HuH-7 (cell line): ENCODE results near the gene ZAP70.
"Not testable (repeated sequence)": the region's sequence is repeated elsewhere in the genome, so short reads cannot be mapped to it uniquely, and the experiment has no call there.

Source experiments
- DNase-seq: peaks from one replicate; pipeline ENCODE4 v3.0.0; 2011; ENCODE audit warnings: low spot score

ZAP70 gene

DNA sequence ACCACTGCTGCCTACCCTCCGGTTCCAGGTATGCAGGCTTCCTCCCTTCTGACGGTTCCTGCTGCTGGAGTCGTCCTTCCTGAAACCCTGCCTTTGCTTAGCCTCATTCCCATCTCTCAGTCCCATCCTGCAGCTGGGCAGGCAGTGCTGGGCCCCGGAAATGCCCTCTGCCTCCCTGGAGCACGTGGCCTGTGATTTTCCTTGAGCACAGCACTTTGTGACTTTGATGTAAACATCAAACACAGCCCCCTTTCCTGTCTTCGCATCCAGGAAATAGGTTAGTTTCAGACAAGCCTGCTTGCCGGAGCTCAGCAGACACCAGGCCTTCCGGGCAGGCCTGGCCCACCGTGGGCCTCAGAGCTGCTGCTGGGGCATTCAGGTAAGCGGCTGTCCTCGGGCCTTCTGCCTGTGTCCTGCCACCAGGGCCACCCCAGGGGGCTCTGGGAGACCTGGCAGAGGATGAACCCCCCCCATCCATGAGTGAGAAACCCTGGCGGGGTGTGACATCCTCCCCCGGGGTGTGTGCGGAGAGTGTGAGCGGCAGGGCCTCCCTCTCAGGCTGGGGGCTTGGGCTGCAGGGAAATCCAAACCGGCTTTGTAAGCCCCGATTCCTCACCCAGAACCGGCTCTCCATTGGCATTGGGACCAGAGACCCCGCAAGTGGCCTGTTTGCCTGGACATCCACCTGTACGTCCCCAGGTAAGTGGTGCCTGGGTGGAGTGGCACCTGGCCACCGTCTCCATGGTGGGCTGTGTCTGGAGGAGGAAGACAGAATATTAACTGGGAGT lies at the start of gene ZAP70:
Gene ZAP70, plus strand, starts transcription at position 281 of the 788 bp plus-strand sequence. CDS start 10,461 bp downstream, outside the sequence.
- DNase-seq, result no peak

DNA sequence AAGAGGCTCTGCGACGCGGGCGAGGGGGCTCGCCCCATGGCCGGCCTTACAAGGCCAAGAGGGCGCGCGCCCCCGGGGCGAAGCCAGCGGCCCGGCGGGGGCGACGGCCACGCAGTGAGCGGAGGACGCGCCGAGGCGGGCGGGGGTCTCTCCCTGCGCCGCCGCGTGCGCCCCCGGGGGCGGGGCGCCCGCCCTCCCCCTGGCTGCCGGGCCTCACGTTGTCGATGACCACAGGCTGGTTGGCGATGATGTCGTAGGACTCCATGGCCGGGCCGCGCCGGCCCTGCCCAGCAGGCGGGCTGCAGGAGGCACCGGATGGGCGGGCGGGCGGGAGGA lies 49.8 kb upstream of the ZAP70 start:
- no peak for DNase-seq

DNA sequence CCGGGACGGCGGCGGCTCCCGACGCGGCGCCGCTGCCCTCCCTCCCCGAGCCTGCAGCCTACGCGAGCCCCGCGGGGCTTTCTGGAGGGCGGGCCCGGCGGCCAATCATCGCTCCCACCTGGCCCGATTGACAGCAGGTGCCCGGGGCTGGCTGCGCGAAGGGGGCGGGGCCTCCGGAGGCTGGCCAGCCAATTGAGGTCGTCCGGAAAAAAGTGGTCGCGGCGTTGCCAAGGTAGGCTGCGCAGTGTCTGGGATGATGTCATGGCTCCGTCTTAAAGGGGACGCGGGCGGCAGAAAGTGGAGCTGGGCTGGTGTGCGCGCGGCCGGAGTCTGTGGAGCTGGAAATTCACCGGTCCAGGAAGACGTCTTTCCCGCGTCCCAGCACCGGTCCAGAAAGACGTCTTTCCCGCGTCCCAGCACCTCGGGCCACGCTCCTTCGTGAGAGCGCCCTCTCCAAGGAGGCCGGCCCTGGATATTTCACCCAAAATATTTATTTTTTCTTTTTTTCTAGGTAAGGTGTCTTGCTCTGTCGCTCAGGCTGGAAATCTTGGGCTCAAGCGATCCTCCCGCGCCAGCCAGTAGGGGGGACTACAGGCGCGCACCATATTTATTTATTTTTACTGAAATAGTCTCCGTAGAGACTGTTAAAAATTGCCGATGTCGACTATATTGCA lies 49.3 kb upstream of the ZAP70 start, which contains the start of gene ACTR1B:
Gene ACTR1B, minus strand, starts transcription at position 83 of the 674 bp plus-strand sequence. CDS start 154 bp downstream, outside the sequence.
- peak; percentile 99 for DNase-seq

DNA sequence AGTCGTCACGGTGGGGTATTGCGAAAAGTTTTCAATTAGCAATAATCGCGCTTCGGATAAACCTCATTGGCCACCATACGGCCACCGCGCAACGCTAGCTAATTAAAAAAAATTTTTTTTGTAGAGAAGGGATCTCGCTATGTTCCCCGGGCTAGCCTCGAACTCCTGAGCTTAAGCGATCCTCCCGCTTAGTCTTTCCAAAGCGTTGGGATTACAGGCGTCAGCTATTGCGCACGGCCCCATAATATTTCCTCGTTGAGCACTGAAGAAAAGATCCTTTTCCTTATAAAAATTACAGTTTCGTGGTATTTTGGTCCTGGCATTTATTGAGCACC lies 48.8 kb upstream of the ZAP70 start:
- no peak for DNase-seq

DNA sequence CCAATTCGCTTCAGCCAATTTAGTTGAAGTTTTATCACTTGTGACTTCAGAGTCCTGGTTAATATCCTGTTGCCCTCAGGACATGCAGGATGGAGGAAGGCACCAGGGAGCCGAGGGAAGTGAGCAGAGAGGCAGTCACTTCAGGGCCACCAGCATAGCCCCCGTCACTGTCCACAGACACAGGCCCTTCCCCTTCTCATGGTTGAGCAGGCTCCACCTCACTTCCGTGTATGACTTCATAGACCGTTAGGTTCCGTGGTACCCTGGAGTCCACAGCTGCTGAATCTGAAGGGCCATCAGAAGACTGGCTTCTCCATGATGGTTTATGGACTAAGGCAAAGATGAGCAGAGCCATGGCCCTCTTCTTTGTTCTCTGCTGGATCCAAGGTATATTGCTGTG lies 43.9 kb upstream of the ZAP70 start, which contains the start of gene C2orf92:
Gene C2orf92, plus strand, starts transcription at position 266 of the 400 bp plus-strand sequence. Its CDS starts 76 bp downstream, at position 342.
- no peak for DNase-seq

DNA sequence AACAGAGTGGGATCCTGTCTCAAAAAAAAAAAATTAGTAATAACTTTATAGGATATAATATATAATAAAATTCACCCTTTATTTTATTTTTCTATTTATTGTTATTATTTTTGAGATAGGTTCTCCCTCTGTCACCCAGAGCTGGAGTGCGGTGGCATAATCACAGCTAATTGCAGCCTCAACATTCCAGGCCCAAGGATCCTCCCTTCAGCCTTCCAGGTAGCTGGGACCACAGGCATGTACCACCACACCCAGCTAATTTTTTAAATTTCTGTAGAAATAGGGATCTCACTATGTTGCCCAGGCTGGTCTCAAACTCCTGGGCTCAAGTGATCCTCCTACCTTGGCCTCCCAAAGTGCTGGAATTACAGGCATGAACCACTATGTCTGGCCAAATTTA lies 42.9 kb upstream of the ZAP70 start:
- no peak for DNase-seq

DNA sequence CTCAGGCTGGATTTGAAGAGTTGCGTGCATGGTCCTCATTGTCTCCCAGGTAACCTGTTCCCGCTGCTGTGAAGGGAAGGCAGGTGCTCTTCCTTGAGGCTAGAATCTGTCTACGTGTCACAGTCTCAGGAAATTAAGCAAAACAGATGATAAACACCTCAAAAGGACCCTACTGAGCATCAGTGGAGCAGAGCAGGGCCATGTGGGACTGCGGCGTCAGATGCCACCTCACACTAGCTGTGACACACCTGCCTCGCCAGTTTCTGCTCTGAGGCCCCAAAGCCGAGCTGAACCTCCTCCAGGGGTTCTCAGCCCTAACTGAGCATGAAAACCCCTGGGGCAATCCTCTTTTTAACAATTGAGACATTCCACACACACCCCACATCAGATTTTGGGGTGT lies 41.9 kb upstream of the ZAP70 start:
- no peak for DNase-seq

DNA sequence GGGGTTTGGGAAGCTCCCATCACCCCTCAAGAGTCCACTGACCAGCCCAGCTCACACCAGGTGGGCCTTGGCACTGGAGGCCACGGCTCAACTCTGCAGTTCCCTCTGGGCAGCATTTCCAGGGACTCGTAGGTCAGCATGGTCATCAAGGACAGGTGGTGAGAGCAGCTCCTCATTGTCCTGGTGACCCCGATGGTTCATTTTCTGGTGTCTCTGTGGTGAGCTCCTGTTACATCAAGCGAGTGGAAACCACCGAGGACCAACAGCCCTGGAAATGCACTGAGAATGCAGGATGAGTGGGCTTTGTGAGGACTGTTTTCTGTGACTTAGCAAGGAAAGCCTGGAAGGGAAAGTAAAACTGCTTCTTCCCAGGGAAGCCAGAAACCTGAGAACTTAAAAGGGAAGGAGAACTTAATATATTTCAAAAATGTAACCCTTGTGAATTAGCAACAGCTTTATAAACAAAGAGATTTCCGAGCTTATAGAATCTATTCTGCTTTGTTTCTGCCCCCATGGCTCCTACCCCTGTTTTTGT lies 40.7 kb upstream of the ZAP70 start:
- not testable (repeated sequence) for DNase-seq

DNA sequence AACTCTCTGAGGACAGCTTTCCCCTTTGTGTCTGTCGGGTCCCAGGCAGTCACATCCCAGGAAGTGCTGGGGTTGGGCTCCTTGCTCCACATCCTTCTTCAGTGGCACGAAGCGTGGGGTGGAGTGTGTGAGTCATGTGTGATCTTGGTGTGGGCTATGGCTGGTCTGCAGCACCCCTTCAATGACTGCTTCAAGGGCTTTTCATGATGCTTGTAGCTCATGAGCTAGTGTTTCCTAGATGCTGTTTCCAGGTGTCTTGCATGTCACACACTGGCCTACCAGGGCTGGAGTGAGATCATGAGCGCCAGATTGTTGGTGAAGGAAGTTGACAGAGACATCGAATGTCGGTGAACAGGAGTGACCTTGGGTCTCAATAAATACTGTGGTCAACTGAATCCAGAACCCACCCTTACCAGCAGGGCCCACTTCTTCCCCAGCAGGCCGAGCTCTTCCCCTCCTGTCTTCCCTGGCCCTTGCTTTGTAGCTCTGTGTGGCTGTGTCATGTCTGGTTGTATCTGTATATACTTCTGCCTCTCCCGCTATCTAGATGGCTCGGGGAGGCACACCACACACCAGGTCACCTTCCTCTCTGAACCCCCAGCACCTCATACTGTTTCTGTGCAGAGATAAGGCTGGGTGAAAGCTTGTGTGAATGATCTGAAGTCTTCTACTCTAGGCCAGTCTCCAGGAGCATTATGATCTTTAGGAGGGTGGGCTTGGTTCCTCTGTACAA lies 40.0 kb upstream of the ZAP70 start:
- no peak for DNase-seq

DNA sequence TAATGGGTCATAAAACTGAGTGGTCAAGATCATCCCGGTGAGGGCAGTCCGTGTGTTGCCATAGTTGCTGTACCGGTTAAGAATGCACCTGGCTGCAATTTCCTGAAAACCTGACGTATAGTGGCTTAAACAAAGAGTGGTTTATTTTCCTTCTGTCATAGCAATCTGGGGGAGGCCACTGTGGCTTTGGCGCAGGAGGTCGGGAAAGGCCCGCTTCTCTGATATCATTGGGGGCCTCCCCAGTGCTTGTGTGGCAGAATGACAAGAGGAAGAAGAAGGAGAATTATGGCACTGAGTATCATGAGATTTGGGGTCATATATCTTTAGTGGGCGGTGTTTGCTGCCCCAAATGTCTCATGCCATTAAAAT lies 39.5 kb upstream of the ZAP70 start:
- DNase-seq, result no peak

DNA sequence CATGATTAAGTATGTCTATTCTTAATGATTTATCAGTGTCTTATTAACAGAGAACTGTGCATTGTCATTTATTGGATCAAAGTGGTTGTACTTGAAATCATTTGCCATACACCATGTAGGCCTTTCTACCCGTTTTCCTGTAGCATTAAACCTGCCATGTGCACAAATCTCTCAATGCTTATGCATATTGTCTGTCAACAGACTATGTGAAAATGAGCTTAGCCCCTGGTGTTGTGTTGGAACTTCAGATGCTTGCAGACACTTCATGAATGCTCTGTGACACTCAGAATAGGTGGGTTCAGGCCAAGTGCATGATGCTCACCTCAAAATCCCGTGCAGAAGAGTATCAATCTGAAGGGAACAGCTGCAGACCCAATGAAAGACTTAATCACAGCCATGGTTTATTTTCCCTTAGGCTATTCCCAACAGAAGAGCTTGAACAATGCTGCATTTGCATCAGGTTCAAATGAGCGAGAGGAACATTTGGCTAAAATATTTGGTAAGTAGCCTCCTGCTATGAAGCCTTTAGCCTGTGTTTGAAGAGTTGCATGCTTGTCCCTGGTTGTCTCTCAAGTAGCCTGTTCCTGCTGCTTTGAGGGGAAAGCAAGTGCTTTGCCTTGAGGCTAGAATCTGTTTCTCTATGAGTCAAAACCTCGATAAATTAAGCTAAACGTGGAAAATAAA lies 37.8 kb upstream of the ZAP70 start:
- DNase-seq, result no peak

DNA sequence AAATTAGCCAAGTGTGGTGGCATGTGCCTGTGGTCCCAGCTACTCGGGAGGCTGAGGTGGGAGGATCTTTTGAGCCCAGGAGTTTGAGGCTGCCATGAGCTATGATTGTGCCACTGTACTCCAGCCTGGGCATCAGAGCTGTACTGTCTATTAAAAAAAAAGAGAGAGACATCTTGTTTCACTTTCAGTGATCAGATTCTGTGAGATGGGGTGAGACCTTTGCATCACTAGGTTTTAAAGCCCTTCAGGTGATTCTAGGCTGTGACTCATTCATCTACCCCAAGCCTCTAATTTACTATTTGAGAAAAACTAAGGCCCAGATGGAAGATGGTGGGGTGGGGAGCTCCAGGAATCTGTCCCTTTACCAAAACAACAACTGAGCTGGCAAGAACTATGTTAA lies 36.8 kb upstream of the ZAP70 start:
- no peak for DNase-seq

DNA sequence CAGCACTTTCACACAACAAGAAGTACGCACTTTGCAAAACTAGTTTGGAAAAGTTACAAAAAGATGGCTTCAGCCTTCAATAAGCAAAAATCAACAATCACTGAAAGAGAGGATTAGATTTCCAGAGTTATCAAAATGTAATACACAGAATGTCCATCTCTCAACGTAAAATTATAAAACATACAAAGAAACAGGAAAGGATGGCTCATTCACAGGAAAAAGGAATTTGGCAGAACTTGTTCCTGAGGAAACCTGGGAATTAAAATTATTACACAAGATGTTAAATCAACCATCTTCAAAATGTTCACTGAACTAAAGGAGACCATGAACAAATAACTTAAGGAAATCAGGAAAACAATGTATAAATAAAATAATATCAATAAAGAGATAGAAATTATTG lies 35.9 kb upstream of the ZAP70 start:
- no peak for DNase-seq

DNA sequence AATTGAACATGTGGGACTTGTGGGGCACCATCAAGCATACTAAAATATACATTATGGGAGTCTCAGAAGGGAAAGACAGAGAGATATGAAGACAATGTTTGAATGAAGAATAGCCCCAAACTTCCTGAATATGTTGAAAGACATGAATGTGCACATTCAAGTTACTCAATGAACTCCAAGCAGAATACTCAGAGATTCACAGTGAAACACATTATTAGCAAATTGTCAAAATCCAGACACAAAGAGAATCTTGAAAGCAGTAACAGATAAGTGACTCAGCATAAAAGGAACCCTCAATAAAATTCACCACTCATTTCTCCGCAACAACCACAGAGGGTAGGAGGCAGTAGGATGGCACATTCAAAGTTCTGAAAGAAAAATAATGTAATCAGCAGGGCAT lies 35.1 kb upstream of the ZAP70 start:
- no peak for DNase-seq

DNA sequence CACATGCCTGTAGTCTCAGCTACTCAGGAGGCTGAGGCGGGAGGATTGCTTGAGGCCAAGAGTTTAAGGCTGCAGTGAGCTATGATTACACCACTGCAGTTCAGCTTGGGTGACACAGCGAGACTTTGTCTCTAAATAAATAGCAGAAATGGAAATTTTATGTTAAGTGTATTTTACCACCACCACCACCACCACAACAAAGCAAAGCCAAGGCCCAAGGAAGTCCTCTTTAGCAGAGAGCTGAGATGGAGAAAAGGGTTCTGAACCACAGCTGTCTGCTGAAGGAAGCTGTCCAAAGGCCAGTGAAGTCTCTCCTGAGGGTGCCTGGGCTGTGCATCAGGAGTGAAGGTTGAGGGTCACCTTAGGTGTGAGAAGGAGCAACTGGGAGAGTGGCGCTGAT lies 26.1 kb upstream of the ZAP70 start:
- DNase-seq, result not testable (repeated sequence)

DNA sequence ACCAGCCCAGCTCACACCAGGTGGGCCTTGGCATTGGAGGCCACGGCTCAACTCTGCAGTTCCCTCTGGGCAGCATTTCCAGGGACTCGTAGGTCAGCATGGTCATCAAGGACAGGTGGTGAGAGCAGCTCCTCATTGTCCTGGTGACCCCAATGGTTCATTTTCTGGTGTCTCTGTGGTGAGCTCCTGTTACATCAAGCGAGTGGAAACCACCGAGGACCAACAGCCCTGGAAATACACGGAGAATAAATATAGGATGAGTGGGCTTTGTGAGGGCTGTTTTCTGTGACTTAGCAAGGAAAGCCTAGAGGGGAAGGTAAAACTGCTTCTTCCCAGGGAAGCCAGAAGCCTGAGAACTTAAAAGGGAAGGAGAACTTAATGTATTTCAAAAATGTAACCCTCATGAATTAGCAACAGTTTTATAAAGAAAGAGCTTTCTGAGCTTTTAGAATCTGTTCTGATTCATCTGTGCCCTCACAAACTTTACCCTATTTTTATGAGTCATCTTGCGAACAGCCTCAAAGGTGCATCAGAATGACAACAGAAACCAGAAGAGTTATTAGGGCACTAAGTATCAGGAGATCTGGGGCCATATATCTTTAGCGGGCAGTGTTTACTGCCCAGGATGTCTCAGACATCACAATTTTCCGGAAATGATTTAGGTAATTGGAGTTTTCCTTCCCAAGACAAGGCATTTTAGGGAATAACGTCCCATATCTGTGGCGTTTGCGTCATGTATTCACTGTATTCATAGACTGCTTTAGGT lies 25.1 kb upstream of the ZAP70 start:
- no peak for DNase-seq

DNA sequence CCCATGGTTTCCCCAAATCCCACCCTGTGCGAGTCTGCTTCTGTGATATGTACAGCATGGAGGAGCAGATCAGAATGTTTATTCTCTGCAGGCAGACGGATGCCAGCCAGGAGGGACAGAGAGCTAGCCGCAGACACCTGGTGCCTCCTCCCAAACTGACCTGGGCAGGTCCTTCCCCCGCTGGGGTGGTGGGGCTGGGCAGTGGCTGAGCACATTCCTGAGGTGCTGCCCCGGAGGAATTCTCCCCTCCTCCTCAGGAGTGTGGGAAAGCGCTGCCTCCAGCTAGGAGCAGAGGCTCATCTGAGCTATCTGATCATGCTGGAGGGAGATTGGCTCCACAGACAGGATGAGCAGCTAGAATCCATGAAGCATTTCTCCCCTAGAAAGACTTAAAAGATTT lies 22.2 kb upstream of the ZAP70 start:
- no peak for DNase-seq

DNA sequence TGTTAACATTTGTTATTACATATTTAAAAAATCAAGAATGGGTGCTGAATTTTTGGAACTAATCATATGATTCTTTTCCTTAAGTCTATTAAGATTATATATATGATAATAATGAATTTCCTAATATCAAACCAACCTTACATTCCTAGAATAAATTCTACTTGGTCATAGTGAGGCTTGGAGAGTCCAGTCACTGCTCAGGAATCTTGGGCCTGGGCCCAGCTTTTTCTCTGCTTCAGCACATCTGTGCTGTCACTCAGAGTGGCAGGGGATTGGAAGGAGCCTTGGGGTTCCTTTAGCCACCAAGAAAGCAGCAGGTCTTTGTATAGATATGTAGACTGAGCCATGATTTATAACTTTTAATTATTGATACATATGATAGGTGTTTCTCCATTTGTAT lies 19.9 kb upstream of the ZAP70 start:
- no peak for DNase-seq

DNA sequence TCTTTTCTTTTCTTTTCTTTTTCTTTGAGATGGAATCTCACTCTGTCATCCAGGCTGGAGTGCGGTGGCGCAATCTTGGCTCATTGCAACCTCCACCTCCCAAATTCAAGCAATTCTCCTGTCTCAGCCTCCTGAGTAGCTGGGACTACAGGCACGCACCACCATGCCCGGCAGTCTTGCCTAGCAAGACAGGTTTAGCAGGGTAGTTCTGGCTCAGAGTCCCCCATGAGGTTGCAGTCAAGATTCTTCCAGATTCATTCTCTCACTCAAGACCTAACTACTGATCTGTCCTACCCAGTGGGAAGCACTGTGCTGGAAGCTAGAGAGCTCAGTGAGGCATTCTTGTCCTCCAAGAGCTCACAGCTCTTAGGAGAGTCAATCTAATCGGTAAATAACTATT lies 17.6 kb upstream of the ZAP70 start:
- DNase-seq, result no peak

DNA sequence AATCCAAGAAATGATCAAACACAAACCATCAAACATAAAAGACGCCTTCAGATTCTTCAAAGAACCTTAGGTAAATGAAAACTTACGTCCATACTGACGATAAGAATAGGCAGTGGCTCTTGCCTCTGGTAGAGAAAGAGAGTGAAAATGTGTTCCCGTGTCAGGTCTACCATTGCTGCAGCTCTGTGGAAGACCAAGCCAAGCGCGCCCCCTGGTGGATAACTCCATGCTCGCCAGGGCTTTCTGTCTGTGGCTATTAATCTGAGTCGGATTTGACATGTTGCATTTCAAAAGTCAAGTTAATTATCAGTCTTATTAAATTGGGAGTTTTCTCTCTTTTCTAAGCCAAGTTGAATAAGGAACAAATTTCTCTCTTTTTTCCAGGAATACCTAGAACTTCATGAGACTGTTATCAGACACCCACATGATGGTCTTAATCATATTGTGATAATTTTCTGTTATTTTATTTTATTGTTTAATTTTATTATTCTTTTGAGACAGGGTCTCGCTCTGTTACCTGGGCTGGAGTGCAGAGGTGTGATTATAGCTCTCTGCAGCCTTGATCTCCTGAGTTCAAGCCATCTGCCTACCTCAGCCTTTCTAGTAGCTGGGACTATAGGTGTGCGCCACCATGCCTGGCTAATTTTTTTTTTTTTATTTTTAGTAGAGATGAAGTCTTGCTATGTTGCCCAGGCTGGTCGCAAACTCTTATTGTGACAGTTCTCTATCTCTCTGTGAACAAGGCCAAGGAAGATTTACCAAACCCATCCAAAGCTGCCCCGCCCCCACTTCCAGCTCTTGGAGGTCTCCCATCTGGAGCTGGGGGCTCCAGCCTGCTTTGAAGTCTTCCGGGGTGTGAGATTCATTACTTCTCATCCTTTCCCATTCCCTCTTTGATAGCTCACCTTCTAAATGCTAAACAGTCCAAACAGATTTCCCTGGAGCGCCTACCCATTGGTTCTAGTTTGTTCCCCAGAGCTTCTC lies 15.8 kb upstream of the ZAP70 start:
- DNase-seq, result peak; percentile 77
